ENCODE measurements around the gene PPIP5K1.

GRCh38 chr15:43488790-43489189 is 101.2 kb downstream of the PPIP5K1 start:
- TF ChIP-seq POLR2A (IDR thresholded peaks at IDR 0.05) (no peak), CTCF (IDR thresholded peaks at IDR 0.05) (no peak), POLR2AphosphoS5 (IDR thresholded peaks at IDR 0.05) (no peak), EP300 (IDR thresholded peaks at IDR 0.05; ENCODE audit: low read depth) (no peak)

Measured in transverse colon (tissue), 4 donors.